GM19035 (cell line): ENCODE measurements around the gene BFSP2.
"Not testable (repeated sequence)": the region's sequence is repeated elsewhere in the genome, so short reads cannot be mapped to it uniquely, and the experiment has no call there.

Experiments used
- ATAC-seq: cut with Tn5 transposase; IDR thresholded peaks from one replicate; pipeline ENCODE4 v1.9.1; 2021; ENCODE audit not compliant: unreplicated experiment

BFSP2 gene

GRCh38 chr3:133512416-133513089, 112.7 kb downstream of the BFSP2 start:
- ATAC-seq = no peak

DNA sequence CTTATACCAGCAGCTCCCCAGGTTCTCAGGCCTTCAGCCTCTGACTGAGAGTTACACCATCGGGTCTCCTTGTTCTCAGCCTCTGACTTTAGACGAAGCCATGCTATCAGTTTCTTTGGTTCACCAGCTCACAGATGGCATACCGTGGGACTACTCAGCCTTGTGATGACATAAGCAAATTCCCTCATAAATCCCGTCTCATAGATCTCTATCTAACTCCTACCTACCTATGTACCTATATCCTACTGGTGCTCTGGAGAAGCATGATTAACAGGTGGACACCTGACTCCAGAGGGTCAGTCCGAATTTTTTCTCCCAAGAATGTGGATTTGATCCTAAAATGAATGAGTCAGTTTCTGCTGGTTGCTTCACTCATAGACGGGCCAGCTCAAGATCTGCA, 114.6 kb downstream of the BFSP2 start:
- no peak for ATAC-seq

DNA sequence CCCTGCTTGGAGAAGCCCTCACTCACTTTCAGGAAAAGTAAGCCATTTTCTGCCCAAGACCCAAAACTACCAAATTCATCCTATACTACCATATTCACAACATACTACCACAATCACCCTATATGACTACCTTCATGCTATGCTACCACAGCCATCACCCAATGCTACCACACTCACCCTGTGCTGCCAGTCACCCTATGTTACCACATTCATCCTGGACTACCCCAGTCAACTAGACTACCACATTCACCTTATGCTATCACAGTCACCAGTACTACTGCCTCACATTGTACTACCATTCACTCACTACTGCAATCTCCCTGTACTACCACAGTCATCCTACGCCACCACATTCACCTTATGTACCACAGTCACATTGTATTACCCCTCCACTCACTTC, 115.3 kb downstream of the BFSP2 start:
- ATAC-seq = no peak

DNA sequence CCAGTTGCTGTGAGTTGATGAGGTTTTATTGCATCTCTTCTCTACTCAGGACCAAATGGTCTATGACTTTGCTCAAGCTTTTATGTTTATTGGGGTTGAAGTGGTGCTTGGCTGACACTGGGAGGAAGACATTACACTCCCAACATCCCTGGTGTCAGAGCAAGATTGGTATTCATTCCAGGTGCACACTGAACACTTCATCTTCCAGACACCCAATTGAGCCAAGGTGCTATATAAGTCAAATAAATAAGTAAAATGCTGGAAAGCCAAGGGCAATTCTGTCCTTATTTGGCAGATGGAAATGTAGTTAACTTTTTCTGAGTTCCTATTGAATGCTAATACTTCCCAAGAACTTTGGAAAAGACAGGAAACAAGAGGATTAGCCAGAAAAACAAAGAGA, 120.4 kb downstream of the BFSP2 start:
- no peak for ATAC-seq

DNA sequence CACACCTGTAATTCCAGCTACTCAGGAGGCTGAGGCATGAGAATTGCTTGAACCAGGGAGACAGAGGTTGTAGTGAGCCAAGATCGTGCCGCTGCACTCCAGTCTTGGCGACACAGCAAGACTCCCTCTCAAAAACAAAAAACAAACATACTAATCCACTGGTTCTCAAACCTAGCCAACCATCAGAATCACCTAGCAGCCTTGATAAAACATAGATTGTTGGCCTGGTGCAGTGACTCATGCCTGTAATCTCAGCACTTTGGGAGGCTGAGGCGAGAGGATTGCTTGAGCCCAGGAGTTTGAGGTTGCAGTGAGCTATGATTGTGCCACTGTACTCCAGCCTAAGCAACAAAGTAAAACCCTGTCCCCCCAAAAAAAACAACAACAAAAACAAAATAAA, 121.1 kb downstream of the BFSP2 start:
- ATAC-seq = not testable (repeated sequence)

DNA sequence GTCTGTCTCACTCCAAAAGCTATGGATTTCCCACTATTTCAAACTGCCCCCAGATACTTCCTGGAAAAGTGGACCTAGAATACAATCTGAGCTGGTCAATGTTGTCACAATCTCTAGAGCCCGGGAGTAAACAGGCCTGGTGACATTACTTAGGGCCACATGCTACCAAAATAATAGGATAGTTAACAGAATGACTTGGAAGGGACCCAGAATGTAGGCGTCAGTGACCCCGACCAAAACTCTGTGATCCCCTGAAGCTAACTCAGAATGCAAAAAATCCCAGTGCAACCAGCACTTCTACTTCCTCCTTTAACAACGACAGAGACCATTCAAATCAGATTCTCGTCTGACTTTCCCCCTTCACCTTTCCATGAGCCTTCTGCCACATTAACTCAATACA, 122.1 kb downstream of the BFSP2 start:
- ATAC-seq = no peak

DNA sequence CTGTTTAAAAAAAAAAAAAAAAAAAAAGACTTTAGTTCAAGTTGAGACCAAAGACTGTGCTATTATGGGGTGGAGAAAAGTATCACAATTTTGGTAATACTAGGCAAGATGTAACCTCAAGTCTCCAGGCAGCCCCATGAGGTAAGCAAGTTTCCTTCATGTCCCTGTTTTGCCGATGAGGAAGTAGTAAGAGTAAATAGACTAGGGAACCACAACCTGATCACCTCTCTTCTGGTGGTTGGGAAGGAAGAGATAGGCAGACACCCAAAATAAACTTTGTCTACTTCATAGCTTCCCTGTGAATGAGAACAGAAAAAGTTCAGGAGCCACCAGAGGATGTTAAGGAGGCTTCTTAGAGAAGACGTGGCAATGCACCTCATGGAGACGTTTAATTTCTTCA, 123.9 kb downstream of the BFSP2 start:
- not testable (repeated sequence) for ATAC-seq
